T47D (cell line): ENCODE data around the gene BPHL.
"Not testable (repeated sequence)": the region's sequence is repeated elsewhere in the genome, so short reads cannot be mapped to it uniquely, and the experiment has no call there.

Experiments used
- DNase-seq, 2 experiments: peaks; one replicate each; pipeline versions ENCODE4 v3.0.0 to v3.0.0-alpha.2; 2011 to 2012; ENCODE audit warnings: low read depth in 1 of 2, low spot score in 1 of 2
- JUND ChIP-seq: IDR thresholded peaks from 2 replicates; pipeline ENCODE4 v1.6.1; 2012; ENCODE audit warnings: low read depth
- in situ Hi-C: cut with HindIII; loops from 2 replicates; pipeline ENCODE4 v1.10.0; 2016; ENCODE audit warnings: low sequenced_read_pairs, low pct_unique_long_range_greater_than_20kb

The BPHL gene

GRCh38 chr6:3151691-3152090, 33.2 kb downstream of the BPHL start:
- in situ Hi-C loops = no loop called here
- no peak for TF ChIP-seq JUND
- DNase-seq = no peak

DNA sequence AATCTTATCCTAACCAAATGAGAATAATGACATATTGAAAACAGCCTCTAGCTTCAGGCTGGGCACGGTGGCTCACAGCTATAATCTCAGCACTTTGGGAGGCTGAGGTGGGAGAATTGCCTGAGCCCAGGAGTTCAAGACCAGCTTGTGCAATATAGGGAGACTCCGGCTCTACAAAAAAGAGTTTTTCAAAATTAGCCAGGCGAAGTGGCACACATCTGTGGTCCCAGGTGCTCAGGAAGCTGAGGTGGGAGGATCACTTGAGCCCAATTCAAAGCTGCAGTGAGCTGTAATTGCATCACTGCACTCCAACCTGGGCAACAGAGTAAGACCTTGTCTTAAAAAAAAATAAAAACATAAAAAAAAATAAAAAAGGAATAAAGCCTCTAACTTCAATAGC, 34.2 kb downstream of the BPHL start:
- in situ Hi-C loops = no loop called here
- no peak for TF ChIP-seq JUND
- no peak for DNase-seq

GRCh38 chr6:3155416-3155815, 36.9 kb downstream of the BPHL start:
- in situ Hi-C loops, DNase-seq: not testable (repeated sequence)

DNA sequence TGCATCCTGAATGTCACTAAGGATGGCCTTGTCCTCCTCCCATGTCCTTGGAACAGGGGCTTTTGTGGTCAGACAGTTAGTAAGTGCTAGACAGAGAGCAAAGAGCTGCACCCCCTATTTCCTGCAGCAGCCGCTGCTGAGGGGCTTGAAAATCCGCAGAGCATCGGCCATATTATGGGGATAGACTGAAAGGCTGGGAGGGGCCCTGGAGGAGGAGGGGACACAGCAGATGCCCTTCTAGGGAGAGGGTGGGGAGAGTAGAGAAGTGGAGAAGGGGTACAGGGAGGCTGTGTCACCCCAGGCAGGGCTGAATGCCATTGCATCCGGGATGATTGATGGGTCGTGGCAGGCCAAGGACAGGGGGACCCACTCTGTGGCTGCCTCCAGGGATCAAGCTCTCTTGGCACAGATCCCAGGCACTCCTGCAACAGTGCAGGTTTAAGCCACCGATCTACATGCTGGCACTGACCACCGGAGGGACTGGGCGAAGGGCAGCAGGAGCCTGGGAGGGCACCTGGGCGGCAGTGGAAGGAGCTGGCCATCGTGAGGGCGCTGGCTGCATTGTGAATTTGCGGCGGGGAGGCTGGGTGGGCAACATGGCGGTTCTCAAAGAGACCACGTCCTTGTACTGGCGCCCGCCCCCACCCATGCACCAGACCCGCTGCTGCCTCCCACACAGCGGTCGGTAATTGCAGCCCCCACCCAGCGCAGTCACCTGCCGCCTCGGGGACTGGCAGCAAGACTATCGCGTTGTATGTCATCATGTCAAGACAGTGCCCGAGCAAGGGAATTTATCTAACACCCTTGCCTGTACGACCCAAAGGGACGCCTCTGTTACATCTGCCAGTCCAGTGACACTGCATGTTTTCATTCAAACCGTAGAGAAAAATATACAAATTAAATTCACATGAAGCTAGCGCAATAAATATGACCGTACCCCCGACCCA, 37.9 kb downstream of the BPHL start:
- peak in 1 of 2 experiments; percentile 27 for DNase-seq

GRCh38 chr6:3157131-3157933, 38.8 kb downstream of the BPHL start, which contains the start of gene TUBB2A:
Gene TUBB2A (minus strand): TSS chr6:3157544. CDS start chr6:3157463, 81 bp downstream.
- peak; percentile 86 to 94 for DNase-seq
- in situ Hi-C loops = no loop called here
- no peak for TF ChIP-seq JUND

More for the DNA sequence above, 37.9 kb downstream of the BPHL start:
- in situ Hi-C loops = not testable (repeated sequence)

DNA sequence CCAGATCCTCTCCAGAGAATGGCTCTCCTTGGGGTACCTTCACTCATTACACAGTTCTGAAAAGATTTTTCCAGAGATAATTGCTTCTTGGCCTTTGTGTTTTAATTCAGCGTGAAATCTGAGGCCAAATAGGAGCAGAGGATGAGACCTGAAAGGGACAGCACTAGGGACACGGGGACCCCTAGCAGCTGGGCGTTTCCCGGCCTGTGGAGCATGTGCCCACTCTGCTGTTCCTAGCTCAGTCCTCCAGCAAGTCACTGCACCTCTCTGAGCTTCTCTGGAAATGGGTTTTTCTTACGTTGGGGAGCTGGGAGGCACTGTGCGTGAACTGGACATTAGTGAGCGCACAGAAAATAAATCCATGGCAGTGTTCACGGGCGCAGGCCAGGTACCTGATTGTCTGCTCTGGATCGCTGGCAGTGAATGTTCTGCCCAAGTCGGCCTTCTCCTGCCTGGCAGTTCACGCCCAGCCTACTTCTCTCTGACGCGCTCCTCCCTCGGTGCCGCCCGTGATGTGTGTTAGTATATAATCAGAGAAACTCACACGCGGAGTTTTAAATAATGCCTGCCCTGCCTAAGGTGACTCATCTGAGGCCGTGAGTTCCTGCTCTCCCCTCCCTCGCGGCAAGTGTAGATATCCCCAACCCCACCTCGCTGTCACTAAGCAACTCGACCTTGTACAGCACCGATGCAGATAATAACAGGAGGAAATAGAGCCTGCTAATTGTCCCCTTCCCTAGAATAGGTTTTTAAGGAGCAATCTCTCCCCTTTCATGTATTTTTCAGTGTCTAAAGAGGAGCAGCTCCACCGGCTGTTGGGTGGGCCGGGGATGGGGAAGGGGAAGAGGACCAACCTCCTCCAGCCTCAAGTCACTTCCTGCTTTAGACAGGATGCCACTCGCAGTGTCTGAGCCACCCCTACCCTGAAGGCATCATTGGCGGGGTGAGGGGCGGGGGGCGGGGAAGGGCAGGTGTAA, 41.6 kb downstream of the BPHL start:
- no peak for TF ChIP-seq JUND
- DNase-seq = no peak
- in situ Hi-C loops = no loop called here

DNA sequence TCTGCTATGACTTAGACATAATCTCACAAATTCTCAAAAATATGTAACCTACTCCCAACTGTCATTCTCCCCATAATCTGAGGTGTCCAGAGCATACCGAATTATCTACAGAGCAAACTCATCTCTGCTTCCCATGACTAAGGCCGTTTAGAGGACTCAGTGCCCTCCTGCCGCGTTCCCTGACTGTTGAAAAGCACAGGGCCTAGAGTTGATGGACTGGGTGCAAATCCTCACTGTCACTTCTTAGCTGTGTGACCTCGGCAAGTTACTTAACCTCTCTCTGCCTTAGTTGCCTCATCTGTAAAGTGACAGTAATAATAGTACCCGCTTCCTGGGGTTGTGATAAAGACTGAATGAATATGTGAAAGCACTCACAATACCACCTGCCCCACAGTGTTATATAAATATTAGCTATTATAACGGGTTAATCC, 43.6 kb downstream of the BPHL start:
- TF ChIP-seq JUND = no peak
- DNase-seq = no peak
- in situ Hi-C loops = no loop called here

DNA sequence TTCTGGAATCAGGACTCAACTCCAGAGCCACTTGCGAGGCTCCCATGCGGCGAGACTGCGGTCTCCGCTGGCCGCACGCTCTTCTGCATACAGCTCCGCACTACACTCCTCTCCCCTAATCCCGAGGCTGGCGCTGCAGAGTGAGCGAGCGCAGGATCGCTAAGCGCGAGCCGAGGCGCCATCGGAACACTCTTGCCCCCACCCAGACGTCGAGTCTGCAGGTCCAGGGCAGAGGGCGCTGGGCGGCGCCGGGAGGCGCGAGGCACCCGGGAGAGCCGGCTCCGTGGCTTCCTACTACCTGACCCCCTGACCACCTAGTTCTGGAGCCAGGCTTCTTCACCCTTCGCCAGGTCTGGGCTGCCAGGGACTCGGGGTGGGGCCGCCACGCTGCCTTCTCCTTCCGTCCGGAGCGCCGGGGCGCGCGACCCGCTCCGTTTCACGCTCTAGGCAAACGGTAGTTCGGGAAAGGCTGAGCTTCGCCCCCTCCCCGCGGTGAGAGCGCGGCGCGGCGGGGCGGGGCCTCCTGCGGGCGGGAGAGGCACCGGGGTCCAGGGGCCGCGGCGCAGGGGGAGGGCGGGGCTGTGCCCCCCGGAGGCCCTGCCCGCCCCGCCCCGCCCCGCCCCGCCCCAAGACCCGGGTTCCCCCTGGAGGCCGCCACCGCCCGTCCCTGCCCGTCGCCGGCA, 44.2 kb downstream of the BPHL start:
- TF ChIP-seq JUND = no peak
- DNase-seq = peak; percentile 70 to 84
- in situ Hi-C loops = no loop called here

GRCh38 chr6:3163248-3163594, 44.7 kb downstream of the BPHL start:
- DNase-seq = no peak
- in situ Hi-C loops = no loop called here
- no peak for TF ChIP-seq JUND

DNA sequence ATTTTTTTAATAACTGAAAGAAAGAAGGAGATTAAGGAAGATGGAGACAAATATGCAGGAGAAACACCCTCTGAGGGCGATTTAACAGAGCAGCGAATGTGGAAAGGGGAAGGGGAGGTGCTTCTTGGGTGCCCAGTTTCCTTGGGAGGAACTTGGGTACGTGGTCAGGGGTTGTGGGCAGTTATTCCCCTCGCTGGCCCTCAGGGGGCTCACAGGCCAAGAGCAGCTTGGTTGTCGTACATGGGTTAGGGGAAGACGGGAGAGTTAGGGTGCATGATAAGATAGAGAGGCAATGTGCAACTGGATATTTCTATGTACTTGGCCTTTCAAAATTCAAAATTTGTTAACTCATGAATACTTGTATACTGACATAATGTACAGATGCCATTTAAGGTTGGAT, 45.9 kb downstream of the BPHL start:
- no peak for TF ChIP-seq JUND
- in situ Hi-C loops = no loop called here
- DNase-seq = no peak

- in situ Hi-C loops = no loop called here
- no peak for TF ChIP-seq JUND
- DNase-seq = no peak
These were observed 47.4 kb downstream of the BPHL start for GRCh38 chr6:3165631-3166534.

- in situ Hi-C loops, DNase-seq: not testable (repeated sequence)
These were observed 48.2 kb downstream of the BPHL start for GRCh38 chr6:3166535-3167225.

- DNase-seq, in situ Hi-C loops: not testable (repeated sequence)
These were observed 49.5 kb downstream of the BPHL start for GRCh38 chr6:3168046-3168445.

DNA sequence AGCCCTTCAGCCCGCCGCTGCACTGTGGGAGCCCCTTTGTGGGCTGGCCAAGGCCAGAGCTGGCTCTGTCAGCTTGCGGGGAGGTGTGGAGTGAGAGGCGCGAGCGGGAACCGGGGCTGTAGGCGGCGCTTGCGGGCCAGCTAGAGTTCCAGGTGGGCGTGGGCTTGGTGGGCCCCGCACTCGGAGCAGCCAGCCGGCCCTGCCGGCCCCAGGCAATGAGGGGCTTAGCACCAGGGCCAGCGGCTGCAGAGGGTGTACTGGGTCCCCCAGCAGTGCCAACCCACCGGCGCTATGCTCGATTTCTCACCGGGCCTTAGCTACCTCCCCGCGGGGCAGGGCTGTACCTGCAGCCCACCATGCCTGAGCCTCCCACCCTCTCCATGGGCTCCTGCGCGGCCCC, 52.2 kb downstream of the BPHL start:
- DNase-seq, in situ Hi-C loops: not testable (repeated sequence)
